ENCODE measurements around the gene TRERF1. TPM values are rescaled to one million over a fixed set of nuclear protein-coding genes. Genes with fewer than 3 reads are reported as not detected.

TRERF1 gene
- total RNA-seq, 1 donor from 2014 or later = 37.3 TPM

DNA sequence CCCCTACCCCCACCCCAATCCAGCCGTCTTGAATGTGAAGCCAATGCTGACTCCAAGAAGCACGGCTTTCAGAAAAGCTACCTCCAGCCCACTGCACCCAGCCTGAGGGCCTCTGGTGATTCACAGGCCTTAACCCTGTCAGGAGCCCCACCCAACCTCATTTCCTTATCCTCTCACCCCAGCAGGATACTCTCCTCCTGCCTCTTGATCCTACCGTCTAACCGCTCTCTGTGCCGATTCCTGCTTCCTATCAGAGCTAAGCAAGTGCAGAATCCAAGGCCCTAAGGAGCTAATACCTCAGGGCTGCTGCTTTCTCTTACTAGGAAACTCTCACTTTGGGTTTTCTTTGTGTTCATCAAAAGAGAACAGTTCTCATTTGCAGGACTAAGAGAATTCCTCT, 47.2 kb downstream of the TRERF1 start:
- DNase-seq = peak; percentile 70
- Mint-ChIP-seq H3K27ac (peak overlapping the region; percentile 86), H3K9me3 (no peaks in the 10 kb centered on the region), H3K4me1 (peaks cover 63% of the 10 kb centered on the region), H3K4me3 (peak overlapping the region; percentile 64), H3K27me3 (no peaks in the 10 kb centered on the region), H3K36me3 (ENCODE audit: low read depth) (peaks cover 22% of the 10 kb centered on the region)
- intact Hi-C loops (cut with micrococcal nuclease) = no loop called here

DNA sequence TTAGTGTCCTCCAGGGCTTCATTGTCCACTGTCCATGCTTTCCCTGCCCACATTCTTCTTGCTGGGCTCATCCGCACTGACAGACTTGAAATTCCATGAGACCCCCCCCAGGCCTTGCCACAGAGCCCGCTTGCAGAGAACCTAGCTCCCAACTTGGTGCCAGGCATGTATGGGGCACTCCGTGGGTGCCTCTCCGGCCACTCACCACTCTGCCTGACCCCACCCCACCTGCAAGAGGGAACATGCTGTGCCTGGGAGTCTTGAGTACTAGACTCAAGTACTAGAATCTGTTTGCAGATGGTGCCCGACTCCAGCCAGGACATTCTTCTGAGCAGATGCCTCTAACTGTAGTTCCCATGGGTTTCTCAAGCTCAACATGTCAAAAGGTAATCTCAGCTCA, 47.9 kb downstream of the TRERF1 start:
- intact Hi-C loops (cut with micrococcal nuclease) = loop anchor here (2.0 kb wide), 1 partner anchor 19 kb away; no protein-coding TSS in a partner anchor

DNA sequence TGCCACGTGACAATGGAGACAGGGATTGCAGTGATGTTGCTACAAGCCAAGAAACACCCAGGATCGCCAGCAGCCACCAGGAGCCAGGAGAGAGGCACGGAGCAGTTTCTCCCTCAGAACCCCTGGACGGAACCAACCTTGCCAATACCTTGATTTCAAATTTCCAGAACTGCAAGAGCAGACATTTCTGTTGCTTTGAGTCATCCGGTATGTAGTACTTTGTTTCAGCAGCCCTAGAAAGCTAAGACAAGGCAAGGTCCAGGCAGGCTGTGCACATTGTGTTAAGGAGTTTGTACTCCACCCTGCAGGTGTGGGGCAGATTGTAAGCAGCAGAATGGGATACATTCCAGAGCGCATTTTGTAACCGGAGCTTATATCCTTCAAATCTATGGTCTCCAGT, 48.3 kb downstream of the TRERF1 start:
- peak overlapping the region; percentile 49 for H3K27ac Mint-ChIP-seq
- no peak for DNase-seq
- H3K4me1 Mint-ChIP-seq = peaks cover 64% of the 10 kb centered on the region
- H3K36me3 Mint-ChIP-seq (ENCODE audit: low read depth) = peaks cover 29% of the 10 kb centered on the region
- H3K9me3 Mint-ChIP-seq = no peaks in the 10 kb centered on the region
- H3K4me3 Mint-ChIP-seq = no peak overlapping the region
- no peaks in the 10 kb centered on the region for H3K27me3 Mint-ChIP-seq
- intact Hi-C loops (cut with micrococcal nuclease) = loop anchor here (2.0 kb wide), 1 partner anchor 19 kb away; no protein-coding TSS in a partner anchor

More for the DNA sequence above, 47.9 kb downstream of the TRERF1 start:
- H3K4me3 Mint-ChIP-seq = peak overlapping the region; percentile 64
- no peaks in the 10 kb centered on the region for H3K9me3 Mint-ChIP-seq
- H3K4me1 Mint-ChIP-seq = peaks cover 63% of the 10 kb centered on the region
- DNase-seq = no peak
- H3K36me3 Mint-ChIP-seq (ENCODE audit: low read depth) = peaks cover 25% of the 10 kb centered on the region
- H3K27ac Mint-ChIP-seq = peak overlapping the region; percentile 86
- H3K27me3 Mint-ChIP-seq = no peaks in the 10 kb centered on the region

DNA sequence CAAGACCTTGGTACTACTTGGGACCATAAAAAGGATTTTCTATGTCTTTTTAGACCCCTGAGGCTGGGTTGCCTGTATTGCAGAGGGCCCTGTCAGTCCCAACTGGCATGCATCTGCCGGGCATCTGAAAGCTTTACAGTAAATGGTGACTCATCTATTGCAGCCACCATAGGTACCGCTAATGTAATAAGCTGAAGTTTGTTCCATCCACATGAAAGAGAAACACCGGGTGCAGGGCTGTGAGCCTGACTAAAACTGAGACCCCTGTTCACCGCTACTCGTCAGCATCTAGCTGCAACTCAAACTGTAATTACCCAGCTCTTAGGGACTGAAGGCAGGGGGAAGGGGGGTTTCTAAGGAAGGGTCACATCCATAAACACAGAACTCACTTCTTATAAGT, 49.5 kb downstream of the TRERF1 start:
- no peaks in the 10 kb centered on the region for H3K9me3 Mint-ChIP-seq
- H3K27ac Mint-ChIP-seq = peak overlapping the region; percentile 84
- H3K27me3 Mint-ChIP-seq = no peaks in the 10 kb centered on the region
- intact Hi-C loops (cut with micrococcal nuclease) = loop anchor here (1.0 to 2.0 kb wide), 4 partner anchors 12 to 62 kb away; no protein-coding TSS in a partner anchor
- DNase-seq = peak; percentile 84
- peaks cover 61% of the 10 kb centered on the region for H3K4me1 Mint-ChIP-seq
- H3K4me3 Mint-ChIP-seq = peak overlapping the region; percentile 49
- H3K36me3 Mint-ChIP-seq (ENCODE audit: low read depth) = peaks cover 30% of the 10 kb centered on the region

DNA sequence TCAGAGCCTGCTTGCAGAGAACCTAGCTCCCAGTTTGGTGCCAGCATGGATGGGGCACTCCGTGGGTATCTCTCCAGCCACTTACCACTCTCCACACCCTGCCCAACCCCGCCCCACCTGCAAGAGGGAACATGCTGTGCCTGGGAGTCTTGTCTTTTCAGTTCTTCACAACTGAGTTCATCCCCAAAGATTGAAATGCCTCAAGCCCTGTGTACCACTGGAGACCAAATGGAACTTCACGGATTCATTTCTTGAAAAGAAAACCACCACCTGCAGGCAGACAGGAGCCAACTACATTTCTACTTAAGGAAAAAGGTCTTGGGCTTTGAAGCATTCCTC, 50.1 kb downstream of the TRERF1 start:
- H3K4me1 Mint-ChIP-seq = peaks cover 63% of the 10 kb centered on the region
- H3K4me3 Mint-ChIP-seq = peak overlapping the region; percentile 9
- DNase-seq = no peak
- H3K36me3 Mint-ChIP-seq (ENCODE audit: low read depth) = peaks cover 31% of the 10 kb centered on the region
- H3K9me3 Mint-ChIP-seq = no peaks in the 10 kb centered on the region
- intact Hi-C loops (cut with micrococcal nuclease) = no loop called here
- no peaks in the 10 kb centered on the region for H3K27me3 Mint-ChIP-seq
- peak overlapping the region; percentile 68 for H3K27ac Mint-ChIP-seq

DNA sequence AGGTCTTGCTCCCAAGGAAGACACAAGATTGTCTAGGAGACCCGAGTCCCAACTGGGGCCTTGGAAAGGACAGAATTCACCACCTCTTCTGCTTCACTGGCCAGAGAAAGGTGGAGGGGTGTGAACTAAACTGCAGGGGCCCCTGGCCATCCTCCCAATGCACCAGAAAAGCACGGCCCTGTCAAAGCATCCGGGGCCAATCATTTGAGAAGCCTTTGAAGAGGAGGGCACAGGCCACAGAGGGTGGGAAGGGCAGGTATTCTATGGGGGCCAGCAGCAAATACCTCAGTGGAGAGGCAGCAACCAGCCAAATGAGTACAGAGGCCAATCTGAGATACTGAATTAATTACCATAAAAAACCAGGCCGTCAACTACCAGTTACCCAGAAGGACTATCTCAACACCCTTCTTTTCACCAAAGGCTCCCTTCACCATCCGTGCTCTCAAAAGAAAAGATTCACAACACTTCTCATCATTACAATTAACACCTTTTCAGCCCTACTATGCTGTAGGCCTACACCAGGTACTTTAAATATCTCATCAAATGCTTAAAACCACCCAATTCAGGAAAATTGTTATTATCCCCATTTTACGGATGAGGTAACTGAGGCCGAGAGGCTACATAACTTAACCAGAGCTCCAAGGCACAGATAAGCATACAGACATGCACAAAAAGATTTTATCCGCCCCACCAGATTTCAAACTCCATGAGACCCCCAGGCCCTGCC, 50.7 kb downstream of the TRERF1 start:
- no peak overlapping the region for H3K4me3 Mint-ChIP-seq
- H3K9me3 Mint-ChIP-seq = no peaks in the 10 kb centered on the region
- no peaks in the 10 kb centered on the region for H3K27me3 Mint-ChIP-seq
- peak overlapping the region; percentile 68 for H3K27ac Mint-ChIP-seq
- peaks cover 29% of the 10 kb centered on the region for H3K36me3 Mint-ChIP-seq (ENCODE audit: low read depth)
- no peak for DNase-seq
- peaks cover 61% of the 10 kb centered on the region for H3K4me1 Mint-ChIP-seq
- intact Hi-C loops (cut with micrococcal nuclease) = no loop called here

DNA sequence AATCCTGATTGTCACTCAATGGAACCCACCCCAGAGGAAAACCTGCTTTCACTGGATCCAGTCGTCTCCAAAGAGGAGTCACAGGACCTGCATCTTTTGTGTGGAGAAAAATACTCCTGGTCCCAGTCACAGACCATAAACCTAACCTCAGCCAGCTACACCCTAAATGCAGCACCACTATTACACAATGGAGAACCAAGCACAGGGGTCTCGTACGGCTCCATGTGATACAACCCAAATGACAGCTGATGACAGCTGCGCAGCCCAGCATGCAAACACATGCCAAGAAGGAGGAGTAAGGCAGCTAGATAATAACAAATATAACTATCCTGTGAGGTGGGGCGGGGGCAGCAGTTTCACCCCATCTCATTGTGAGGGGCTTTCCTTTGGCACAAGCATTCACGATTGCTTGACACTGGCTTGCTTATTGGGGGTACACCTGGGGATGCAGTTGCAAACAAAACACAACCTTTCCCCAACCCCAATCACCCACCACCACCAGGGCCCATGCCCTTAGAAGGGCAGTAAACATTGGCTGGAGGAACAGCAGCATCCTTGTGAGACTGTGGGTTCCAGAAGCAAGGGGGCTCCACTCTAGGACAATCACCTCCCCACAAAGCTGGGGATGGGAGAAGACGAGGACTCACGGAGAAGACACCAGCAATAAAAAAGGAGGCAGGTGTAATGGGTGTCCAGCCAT, 51.5 kb downstream of the TRERF1 start:
- intact Hi-C loops (cut with micrococcal nuclease) = no loop called here
- Mint-ChIP-seq H3K4me1 (peaks cover 64% of the 10 kb centered on the region), H3K36me3 (ENCODE audit: low read depth) (peaks cover 31% of the 10 kb centered on the region), H3K27ac (no peak overlapping the region), H3K9me3 (no peaks in the 10 kb centered on the region), H3K4me3 (no peak overlapping the region), H3K27me3 (no peaks in the 10 kb centered on the region)
- no peak for DNase-seq

DNA sequence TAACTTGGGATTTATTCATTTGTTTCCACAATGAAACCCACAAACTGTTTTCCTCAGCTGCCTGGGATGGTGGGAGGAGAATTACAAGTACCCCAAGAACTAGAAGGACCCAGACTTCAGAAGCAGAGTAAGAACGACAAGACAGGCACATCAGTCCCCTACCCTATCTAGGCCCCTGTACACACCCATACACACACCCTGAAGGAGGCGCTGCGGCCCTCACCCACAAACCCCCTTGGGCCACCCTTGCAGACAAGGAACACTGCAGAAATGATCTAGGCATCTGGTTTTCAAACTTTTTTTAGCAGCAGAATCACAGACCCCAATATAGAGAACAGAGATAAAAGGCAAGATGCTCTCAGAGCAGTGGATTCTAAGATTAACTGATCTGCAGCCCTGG, 55.0 kb downstream of the TRERF1 start:
- Mint-ChIP-seq H3K27ac (peak overlapping the region; percentile 56), H3K4me1 (peaks cover 59% of the 10 kb centered on the region), H3K27me3 (no peaks in the 10 kb centered on the region), H3K9me3 (no peaks in the 10 kb centered on the region), H3K4me3 (no peak overlapping the region), H3K36me3 (ENCODE audit: low read depth) (peaks cover 31% of the 10 kb centered on the region)
- intact Hi-C loops (cut with micrococcal nuclease) = no loop called here
- DNase-seq = no peak

DNA sequence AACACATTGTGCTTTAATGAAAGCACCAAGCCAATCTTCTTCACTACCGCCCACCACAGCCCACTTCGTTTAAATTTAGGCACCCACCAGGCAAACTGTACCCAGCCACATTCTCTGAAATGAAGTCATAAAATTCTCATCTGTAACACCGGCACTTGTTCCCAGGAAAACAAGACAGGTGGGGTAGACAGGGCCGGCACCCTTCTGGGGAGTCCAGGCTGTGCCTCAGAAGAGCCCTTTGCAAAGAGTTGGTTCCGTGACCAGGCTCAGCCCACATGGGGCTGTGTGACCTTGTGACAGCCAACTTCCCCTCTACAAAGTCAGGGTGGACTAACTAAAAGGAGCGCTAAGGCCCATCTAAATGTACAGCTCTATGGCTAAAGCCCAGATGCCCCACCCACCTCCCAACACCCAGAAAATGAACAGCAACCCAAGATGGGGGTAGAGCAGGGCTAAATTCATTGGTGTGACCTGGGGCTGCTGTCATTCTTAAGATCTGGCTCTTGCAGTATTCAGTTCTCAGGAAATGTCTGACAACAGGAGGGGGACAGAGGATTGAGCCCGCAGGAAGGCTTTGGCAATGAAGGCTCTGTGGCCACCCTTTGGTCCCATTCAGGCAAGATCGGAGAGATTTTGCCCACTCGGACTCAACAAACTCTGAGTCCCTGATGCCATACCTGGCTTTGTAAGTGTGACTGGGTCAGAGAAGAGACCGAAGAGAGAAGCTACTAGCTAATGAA, 56.7 kb downstream of the TRERF1 start:
- intact Hi-C loops (cut with micrococcal nuclease) = no loop called here

DNA sequence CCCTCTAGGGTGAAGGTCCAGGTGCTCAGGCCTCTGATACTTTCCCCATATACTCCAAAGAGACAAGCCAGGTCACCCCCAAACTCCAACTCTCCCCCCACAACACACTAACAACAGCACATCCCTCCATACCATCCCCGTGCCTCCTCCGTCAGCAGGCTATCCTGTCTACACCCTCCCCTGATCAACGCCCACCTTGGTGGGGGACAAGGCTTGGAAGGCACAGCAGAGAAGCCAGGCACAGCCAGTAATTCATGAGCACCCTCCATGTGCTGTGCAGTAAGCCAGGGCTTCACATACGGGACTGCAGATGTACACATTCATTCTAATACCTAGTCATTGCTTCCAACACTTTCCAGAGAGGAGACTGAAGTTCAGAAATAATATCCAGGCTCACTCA, 57.6 kb downstream of the TRERF1 start:
- intact Hi-C loops (cut with micrococcal nuclease) = no loop called here
- no peak overlapping the region for H3K4me3 Mint-ChIP-seq
- H3K36me3 Mint-ChIP-seq (ENCODE audit: low read depth) = peaks cover 27% of the 10 kb centered on the region
- DNase-seq = no peak
- H3K9me3 Mint-ChIP-seq = no peaks in the 10 kb centered on the region
- no peaks in the 10 kb centered on the region for H3K27me3 Mint-ChIP-seq
- peak overlapping the region; percentile 72 for H3K27ac Mint-ChIP-seq
- H3K4me1 Mint-ChIP-seq = peaks cover 70% of the 10 kb centered on the region

More for the DNA sequence above, 56.7 kb downstream of the TRERF1 start:
- Mint-ChIP-seq H3K27ac (peak overlapping the region; percentile 62), H3K9me3 (no peaks in the 10 kb centered on the region), H3K36me3 (ENCODE audit: low read depth) (peaks cover 29% of the 10 kb centered on the region), H3K4me1 (peaks cover 65% of the 10 kb centered on the region), H3K27me3 (no peaks in the 10 kb centered on the region), H3K4me3 (no peak overlapping the region)
- no peak for DNase-seq

DNA sequence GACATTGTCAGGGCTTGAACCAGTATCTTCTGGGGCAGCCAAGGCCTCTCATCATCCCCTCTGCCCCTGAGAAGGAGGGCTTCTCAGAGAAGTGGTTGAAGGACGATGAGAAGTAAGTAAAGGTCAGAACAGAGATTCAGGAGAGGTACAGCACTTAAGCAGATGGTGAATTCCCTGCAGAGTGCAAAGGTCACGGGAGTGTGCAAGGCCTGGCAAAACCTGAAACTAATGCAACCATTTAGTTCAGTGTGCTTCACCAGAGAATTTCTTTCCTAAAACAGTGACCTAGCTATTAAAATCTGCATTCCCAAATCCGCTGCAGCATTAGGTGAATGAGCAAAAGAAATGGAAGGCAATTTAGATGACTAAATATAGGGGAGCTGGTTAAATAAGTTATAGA, 58.4 kb downstream of the TRERF1 start:
- no peak overlapping the region for H3K4me3 Mint-ChIP-seq
- H3K36me3 Mint-ChIP-seq (ENCODE audit: low read depth) = peaks cover 25% of the 10 kb centered on the region
- no peaks in the 10 kb centered on the region for H3K27me3 Mint-ChIP-seq
- intact Hi-C loops (cut with micrococcal nuclease) = no loop called here
- H3K9me3 Mint-ChIP-seq = peaks cover 3% of the 10 kb centered on the region
- DNase-seq = no peak
- H3K27ac Mint-ChIP-seq = peak overlapping the region; percentile 48
- peaks cover 76% of the 10 kb centered on the region for H3K4me1 Mint-ChIP-seq

DNA sequence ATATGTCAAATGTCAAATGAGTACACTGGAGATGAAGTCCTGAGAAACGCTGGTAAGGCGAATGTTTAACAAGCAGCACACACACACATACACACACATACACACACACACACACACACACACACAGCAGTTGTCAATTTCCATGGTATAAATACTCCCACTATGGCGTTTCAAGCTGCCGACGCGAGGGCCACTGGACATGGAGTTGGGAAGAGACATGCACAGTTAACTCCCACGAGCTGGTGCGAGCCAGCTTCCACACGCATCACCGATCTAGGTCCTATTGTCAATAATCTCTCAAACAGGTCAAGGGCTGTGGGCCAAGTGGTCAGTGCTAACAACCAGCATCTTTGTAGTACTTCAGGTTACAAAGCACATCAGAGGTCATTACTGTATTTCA, 58.9 kb downstream of the TRERF1 start:
- Mint-ChIP-seq H3K27me3 (no peaks in the 10 kb centered on the region), H3K9me3 (peaks cover 3% of the 10 kb centered on the region), H3K4me1 (peaks cover 78% of the 10 kb centered on the region), H3K36me3 (ENCODE audit: low read depth) (peaks cover 26% of the 10 kb centered on the region), H3K4me3 (no peak overlapping the region), H3K27ac (peak overlapping the region; percentile 48)
- DNase-seq = no peak
- intact Hi-C loops (cut with micrococcal nuclease) = no loop called here

DNA sequence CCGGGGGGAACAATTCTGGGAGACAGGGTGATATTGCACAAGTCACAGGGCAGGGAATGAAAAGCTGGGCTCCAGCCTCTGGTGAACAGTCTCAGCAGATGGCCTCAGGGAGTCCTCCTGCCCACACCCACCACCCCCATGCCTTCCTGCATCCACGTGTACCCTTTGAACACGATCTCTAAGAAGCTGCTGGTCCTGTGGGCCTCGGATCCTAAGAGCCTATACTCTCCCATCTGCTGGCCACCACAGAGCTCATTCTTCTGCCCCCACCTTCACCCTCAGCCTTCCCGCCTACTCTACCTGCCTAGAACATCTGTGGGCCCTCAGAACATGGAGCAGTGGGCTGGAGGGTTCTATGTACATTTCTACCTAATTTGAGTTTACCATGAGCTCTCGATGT, 60.3 kb downstream of the TRERF1 start:
- Mint-ChIP-seq H3K9me3 (peaks cover 3% of the 10 kb centered on the region), H3K27me3 (no peaks in the 10 kb centered on the region), H3K4me1 (peaks cover 80% of the 10 kb centered on the region), H3K27ac (peak overlapping the region; percentile 100), H3K36me3 (ENCODE audit: low read depth) (peaks cover 23% of the 10 kb centered on the region), H3K4me3 (peak overlapping the region; percentile 84)
- intact Hi-C loops (cut with micrococcal nuclease) = loop anchor here (2.0 kb wide), 1 partner anchor 75 kb away; no protein-coding TSS in a partner anchor
- DNase-seq = no peak

All from activated CD4-positive, alpha-beta T cell treated with anti-CD3 and anti-CD28 coated beads, Interleukin-2, amount 10 ng/mL, durations not matched to agents 24 days and 14 days (primary cell).